ENCODE data around the gene PRR35. TPM values are rescaled to one million over a fixed set of nuclear protein-coding genes. Genes with fewer than 3 reads are reported as not detected.
A peak's percentile ranks its signal among the peaks of the same experiment; 100 is the strongest.

Gene PRR35
- polyA plus RNA-seq, 10 donors = 0.09 to 0.25 (median 0.12) TPM; not detected in 5

DNA sequence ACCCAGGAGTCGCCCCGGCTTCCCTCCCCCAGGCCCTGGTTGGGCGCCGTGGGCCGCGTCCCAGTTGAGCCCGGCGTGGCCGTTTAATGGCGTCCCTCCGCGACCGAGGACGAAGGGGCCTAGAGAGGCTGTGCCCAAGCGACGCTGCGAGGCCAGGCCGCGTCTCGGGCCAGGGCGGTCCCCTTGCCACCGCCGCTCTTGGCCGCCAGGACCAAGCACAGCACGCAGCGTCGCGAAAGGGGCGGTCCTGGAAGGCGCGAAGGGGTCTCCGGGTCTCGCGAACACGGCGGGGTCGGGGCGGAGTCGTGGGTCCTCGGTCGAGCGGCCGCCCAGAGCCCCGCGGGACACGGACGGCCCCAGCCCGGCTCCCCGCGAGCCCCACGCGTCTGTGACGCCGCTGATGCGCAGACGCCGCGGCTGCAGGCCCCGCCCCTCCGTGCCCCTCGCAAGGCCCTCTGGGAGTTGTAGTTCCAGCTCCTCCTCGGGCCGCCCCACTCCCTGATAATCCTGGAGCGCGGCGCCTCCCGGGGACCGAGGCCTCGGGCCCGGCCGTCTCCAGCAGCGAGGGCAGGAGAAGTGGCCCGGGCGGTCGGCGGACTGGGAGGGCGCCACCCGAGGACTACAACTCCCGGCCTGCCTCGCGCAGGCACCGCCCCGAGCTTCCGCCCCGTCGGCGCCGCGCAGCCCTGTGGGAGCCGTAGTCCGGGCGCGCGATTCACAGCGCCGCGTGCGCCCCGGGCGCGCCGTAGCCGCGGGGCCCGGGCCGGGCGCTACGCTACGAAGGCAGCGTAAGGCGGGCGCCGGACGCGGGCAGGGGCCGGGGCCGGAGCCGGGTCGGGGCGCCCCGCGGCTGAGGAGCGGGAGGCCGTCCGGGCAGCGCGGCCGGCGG is 32.9 kb upstream of the PRR35 start, which contains the start of gene CAPN15:
CAPN15 (plus strand) TSS at position 698 of the 889 bp plus-strand sequence. CDS start 19,127 bp downstream, outside the sequence.
- peak; percentile 87 to 97 (median 94) for DNase-seq

DNA sequence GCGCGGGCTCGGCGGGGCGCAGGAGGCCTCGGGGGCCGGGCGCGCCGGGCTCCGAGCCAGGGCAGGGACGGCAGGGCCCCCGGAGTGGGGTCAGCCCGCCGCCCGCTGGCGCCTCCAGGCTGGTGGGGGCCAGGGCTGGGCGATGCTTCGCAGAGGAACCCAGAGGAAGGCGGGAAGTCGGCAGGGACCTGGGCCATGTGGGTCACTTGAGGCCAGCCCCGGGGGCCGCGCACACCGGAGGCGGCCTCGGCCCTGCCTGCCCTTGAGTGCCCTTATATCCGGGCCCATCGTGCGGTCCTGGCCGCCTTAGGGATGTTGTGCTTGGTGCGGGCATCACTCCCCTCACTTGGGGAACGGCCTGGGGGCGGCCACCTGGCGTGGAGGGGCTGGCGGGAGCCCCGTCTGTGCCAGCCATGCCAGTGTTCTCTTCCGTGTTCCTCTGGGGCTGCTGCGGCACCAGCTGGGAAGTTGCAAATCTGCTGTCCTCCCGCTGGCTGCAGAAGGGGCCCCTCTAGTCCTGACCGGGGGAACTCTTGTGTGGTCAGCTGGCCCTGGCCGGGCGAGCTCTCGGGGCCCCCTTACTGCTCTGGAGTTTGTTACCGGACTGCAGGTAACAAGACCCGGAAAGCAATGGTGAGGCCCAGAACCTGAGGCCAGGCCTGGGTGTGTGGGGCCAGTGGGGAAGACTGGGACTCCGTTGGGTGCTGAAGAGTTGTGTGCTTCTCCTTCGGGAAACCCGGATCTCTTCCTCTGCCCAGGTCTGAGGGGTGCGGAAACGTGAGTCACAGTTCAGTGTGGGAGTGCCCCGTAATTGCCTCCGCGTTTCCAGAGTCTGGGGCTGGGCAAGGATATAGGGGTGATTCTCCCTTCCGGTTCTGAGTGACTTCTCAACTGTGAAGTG is 31.8 kb upstream of the PRR35 start:
- DNase-seq = peak in 2 of 3 donors; percentile 29 to 62

- no peak for DNase-seq
Observed at GRCh38 chr16:529012-529575, 31.1 kb upstream of the PRR35 start.

- no peak for DNase-seq
Observed at GRCh38 chr16:530111-530817, 29.9 kb upstream of the PRR35 start.

DNA sequence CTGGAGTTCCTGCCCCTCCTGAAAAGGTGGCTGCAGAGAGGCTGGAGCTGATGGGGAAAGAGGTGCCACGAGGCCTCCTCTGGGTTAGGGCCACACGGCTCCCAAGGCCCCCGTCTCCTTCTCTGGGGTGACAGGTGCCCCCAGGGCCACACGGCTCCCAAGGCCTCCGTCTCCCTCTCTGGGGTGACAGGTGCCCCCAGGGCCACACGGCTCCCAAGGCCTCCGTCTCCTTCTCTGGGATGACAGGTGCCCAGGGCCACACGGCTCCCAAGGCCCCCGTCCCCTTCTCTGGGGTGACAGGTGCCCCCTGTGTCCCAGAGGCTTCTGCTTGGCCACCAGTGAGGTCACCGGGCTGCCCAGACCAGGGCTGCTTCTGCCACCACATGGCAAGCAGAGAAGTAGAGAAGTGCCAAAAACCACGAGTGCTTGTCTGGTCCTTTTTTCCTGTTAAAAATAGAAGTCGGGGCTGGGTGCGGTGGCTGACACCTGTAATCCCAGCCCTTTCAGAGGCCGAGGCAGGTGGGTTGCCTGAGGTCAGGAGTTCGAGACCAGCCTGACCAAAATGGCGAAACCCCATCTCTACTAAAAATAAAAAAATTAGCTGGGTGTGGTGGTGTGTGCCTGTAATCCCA is 28.6 kb upstream of the PRR35 start:
- no peak for DNase-seq

GRCh38 chr16:533391-534123 is 26.6 kb upstream of the PRR35 start:
- no peak for DNase-seq

DNA sequence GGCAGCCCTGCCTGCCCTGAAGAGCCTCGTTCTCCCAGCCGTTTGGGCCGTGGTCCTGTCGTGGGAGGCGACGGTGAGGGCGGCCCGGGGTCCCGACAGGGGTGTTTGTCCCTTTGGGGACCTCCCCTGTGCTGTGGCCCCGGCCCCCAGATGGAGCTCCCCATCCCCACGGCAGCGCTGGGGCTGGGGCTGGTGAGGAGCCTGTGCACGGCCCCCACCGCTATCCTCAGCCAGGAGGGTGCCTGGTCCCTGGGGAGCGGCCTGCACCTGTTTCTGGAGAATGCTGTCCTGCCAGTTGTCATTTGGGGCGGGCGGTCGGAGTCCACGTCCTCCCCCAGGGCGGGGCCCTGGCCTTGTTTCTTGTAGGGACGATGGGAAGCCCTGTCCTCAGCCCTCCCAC is 26.1 kb upstream of the PRR35 start:
- peak in 2 of 3 donors; percentile 57 to 59 for DNase-seq

DNA sequence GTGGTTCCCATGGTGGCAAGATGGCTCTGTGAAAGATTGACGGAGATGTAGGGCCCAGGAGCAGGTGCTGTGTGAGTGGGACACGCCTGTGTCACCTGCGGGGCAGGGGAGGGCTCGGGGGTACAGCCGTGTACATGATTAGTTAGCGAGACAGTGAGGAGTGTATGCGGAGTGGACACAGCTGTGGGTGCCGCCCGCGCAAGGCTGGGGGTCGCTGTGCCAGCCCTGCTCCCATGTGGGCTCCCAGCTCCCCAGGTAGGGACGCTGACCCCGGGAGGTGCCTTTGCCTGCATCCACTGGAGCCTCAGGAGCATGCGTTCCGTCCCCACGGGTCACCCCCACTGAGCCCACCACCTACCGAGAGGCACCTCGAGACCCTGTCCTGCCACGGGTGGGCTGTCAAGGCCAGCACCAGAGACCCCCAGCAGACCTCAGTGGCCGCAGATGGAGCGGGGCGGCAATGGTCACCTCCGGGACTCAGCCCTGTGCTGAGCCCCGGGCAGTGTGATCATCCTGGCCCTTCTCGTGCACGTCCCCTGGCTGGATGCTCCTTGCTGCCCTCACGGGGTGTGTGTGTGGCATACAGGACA is 25.2 kb upstream of the PRR35 start:
- no peak for DNase-seq

DNA sequence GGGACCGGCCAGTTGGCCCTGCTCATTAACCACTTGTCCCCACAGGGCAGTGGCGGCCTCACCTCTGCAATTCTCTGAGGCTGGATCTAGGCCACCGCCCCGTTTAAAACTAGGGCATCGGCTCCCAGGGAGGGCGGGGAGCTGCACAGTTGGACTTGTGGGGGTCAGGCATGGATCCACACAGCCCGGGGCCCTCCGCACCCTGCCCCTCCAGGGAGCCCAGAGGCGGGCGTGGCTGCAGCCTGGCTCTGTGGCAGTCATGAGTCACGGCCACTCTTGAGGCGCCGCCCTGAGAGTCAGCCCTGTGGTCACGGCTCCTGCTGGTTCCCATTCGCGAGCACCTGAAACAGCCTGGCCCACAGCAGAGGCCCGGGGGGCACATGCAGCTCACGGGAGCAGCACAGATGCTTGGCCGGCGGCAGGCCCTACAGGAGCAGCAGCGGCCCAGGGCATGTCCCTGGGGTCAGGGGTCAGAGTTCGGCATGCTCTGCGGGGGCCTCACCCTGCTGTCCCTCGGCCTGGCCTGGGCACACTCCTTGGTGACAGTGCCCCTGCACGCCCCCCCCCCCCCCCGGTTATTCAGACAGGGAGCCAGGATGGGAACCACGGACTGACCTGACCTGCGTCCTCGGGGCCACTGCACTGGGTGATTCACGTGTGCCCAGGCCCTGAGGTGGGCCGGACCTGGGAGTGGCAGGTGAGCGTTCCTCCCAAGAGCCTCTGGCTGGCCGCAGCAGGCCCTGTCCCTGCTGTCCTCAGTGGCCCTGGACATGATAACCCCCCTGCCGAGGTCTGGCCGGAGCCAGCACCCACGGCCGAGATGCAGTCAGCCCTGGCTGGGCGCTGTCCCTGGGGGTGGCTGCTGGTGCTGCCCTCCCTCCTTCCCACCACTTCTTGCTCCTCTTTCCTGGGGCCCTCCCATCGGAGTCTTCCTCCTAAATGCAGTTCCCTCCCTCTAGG is 24.5 kb upstream of the PRR35 start:
- DNase-seq = peak in 1 of 3 donors; percentile 49

DNA sequence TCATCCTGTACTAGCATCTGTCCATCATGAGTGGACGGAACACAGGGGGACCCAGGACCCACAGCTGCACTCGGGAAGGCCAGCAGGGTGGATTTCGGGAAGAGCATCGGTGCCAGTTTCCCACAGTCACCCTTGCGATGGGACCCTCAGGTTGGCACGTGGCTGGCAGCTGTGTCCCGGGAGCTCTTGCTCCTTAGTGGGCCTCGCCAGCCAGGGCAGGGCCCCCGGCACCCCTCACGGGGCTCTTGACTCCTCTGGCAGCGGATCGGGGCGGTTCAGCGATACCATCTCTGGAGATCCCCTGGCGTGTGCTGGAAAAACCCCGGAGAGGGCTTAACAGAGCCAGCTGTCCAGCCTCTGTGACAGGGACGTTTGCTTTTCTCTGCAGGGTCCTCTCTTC is 23.4 kb upstream of the PRR35 start:
- no peak for DNase-seq

DNA sequence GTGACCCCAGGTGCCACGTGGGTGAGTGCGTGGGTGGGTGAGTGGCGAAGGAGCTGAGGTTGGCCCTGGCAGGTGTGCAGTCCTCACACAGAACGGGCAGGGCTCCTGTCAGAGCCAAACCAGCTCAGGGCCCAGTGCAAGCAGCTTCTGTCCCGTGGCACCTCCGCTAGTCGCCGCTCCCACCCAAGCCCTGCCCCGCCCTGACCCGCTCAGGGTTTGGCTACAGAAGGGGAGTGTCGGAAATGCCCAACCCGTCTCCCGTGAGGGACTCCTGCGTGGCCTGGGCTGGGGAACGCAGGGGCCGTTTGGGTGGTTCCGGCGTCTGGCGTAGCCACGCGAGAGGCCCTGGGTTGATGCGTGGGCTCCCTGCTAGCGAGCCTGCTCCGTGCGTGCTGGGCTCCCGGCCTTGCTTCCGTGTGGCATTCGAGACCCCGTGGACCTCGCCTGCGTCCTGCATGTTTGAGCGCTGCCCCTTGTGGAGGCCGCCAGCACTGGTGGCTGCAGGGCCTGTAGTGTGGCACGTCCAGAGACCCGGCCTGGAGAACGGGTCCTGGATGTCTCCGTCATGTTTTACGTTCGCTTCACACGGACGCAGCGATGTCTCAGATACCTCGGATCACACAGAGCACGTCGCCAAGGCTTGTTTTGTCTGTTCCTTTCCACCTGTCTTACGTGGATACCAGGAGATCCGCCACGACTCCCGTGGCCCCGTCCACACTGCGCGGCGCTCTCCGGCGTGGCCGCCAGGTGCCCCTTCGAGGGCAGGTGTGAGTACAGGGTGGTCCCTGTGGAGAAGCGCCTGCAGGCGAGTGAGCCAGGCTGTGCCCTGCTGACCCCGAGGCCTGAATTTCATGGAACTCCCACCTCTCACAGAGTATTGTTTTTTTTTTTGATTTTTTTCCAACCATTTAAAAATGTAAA is 22.5 kb upstream of the PRR35 start:
- DNase-seq = no peak

DNA sequence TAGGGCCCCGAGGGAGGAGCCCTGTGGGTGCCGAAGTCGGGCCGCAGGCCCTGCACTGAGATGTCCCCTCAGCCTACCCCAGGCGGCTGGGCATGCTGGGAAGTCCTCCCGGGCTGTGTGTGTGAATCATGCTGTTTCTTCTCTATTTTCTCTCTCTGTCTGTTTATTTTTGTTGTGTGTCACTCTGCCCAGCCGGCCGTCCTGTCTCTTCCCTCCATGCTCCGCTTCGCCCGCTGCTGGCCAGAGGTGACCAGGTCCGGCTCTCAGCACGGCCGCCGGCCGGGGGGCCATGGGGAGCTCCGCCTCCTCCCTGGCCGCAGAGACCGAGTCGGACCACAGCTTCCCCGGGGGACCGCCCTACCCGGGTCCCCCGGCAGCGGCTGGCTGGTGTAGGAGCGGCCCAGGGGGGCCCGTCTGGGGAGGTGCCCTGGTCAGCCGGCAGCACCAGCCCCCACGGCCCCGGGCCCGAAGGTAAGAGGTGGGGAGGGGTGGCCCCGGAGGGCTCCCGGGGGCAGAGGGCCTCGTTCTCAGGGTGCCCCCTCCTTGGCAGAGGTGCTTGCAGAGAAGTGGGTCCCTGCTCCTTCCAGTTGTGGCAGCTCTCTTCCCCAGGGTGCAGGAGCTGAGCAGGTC is 20.2 kb upstream of the PRR35 start:
- DNase-seq = no peak

GRCh38 chr16:540645-541340 is 19.4 kb upstream of the PRR35 start:
- DNase-seq = no peak

DNA sequence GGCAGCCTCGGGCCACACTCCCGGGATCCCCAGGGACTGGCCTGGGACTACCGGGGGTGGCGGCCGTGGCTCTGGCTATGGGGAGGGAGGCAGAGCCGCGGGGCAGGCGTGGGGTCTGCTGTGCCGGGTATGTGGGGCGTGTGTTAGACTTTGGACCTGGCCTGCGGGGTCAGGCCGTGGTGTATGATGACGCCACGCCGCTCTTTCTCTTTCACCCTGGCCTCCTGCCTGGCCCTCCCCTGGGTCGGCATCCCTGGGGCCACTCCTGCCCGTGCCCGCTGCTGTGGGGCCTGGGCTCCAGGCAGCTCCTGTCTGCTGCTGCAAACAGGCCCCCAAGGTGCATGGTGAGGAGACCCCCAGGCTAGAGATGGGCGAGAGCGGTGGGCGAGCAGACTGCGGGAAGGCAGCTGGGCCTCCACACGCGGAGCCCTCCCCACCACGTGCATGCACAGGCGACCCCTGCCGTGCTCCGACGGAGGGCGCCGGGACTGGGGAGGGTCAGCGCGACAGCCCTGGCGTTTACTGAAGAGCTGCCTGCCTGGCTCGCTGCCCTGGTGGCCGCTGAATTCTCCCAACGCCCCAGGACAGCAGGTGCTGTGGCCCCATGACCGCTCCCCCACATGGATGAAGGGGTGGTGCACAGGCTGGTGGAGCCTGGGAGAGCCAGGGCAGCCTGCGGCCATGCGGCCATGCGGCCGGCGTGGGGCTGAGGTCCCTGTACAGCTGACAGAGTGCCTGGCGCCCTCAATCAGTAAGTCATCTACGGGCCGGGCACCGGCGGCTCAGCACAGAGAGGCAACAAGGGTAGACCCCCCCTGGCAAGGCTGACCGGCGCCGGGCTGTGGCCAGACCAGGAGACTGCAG is 16.7 kb upstream of the PRR35 start:
- DNase-seq = no peak

GRCh38 chr16:544517-544916 is 15.7 kb upstream of the PRR35 start:
- no peak for DNase-seq

Data from muscle of back (tissue), 11 donors.